HEK293 (cell line): ENCODE results near the gene PACS1.

ENCODE experiments used
- CTCF ChIP-seq: fragments of 450-650 bp; formaldehyde crosslinking; IDR thresholded peaks from 2 replicates; pipeline ENCODE4 v1.5.1; 2016; ENCODE audit warnings: missing biosample characterization, missing genetic modification characterization
- KLF1 ChIP-seq: fragments of 450-650 bp; formaldehyde crosslinking; IDR thresholded peaks from 2 replicates; pipeline ENCODE4 v1.5.1; 2016; ENCODE audit warnings: missing biosample characterization, missing genetic modification characterization
- YY1 ChIP-seq: fragments of 450-650 bp; formaldehyde crosslinking; IDR thresholded peaks from 2 replicates; pipeline ENCODE4 v1.5.1; 2018; ENCODE audit warnings: missing biosample characterization, missing genetic modification characterization
- ZBTB1 ChIP-seq: fragments of 450-650 bp; formaldehyde crosslinking; IDR thresholded peaks from 2 replicates; pipeline ENCODE4 v1.5.1; 2016; ENCODE audit warnings: missing biosample characterization, missing genetic modification characterization
- ZBTB11 ChIP-seq: fragments of 450-650 bp; formaldehyde crosslinking; conservative IDR thresholded peaks from 2 replicates; pipeline ENCODE4 v1.5.1; 2016; ENCODE audit warnings: low read depth, missing biosample characterization, missing genetic modification characterization
- ZNF513 ChIP-seq: fragments of 450-650 bp; IDR thresholded peaks from 2 replicates; pipeline ENCODE4 v1.5.1; 2018; ENCODE audit warnings: missing biosample characterization, missing genetic modification characterization
- ZNF549 ChIP-seq: fragments of 450-650 bp; IDR thresholded peaks from 2 replicates; pipeline ENCODE4 v1.5.1; 2018; ENCODE audit warnings: missing biosample characterization, missing genetic modification characterization, mild to moderate bottlenecking, inconsistent platforms, moderate library complexity
- ZNF830 ChIP-seq: fragments of 450-650 bp; IDR thresholded peaks from 2 replicates; pipeline ENCODE4 v1.5.0; 2018; ENCODE audit warnings: missing biosample characterization, missing genetic modification characterization, low read depth, mild to moderate bottlenecking, moderate library complexity
- ZSCAN18 ChIP-seq: fragments of 450-650 bp; formaldehyde crosslinking; IDR thresholded peaks from 2 replicates; pipeline ENCODE4 v1.5.1; 2016; ENCODE audit warnings: missing biosample characterization, missing genetic modification characterization

GRCh38 chr11:66178183-66178582, 108.1 kb downstream of the PACS1 start:
- TF ChIP-seq ZNF549 (tag by site-specific recombination) = no peak
- TF ChIP-seq ZBTB1 (tag by site-specific recombination) = no peak
- no peak for TF ChIP-seq ZSCAN18 (tag by site-specific recombination)
- TF ChIP-seq ZBTB11 (tag by site-specific recombination) = no peak
- TF ChIP-seq ZNF513 (tag by site-specific recombination) = no peak
- TF ChIP-seq ZNF830 = no peak
- TF ChIP-seq YY1 = no peak
- no peak for TF ChIP-seq CTCF
- TF ChIP-seq KLF1 (tag by site-specific recombination) = no peak
